ENCODE results near the gene CDRT4.

- TF ChIP-seq, protein P1, sequence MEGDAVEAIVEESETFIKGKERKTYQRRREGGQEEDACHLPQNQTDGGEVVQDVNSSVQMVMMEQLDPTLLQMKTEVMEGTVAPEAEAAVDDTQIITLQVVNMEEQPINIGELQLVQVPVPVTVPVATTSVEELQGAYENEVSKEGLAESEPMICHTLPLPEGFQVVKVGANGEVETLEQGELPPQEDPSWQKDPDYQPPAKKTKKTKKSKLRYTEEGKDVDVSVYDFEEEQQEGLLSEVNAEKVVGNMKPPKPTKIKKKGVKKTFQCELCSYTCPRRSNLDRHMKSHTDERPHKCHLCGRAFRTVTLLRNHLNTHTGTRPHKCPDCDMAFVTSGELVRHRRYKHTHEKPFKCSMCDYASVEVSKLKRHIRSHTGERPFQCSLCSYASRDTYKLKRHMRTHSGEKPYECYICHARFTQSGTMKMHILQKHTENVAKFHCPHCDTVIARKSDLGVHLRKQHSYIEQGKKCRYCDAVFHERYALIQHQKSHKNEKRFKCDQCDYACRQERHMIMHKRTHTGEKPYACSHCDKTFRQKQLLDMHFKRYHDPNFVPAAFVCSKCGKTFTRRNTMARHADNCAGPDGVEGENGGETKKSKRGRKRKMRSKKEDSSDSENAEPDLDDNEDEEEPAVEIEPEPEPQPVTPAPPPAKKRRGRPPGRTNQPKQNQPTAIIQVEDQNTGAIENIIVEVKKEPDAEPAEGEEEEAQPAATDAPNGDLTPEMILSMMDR (IDR thresholded peaks at IDR 0.05; ENCODE audit: extremely low read depth in 1 of 2, insufficient read depth in 1 of 2, low read depth in 1 of 2, low read length in 2 of 2), result no peak
- no peak for TF ChIP-seq EZH2 (IDR thresholded peaks at IDR 0.05; ENCODE audit: borderline replicate concordance, low read depth, low read length, severe bottlenecking)
- no peak for TF ChIP-seq POLR2A (IDR thresholded peaks at IDR 0.05; ENCODE audit: low read depth, low read length)
These were observed 26.2 kb upstream of the CDRT4 start for GRCh38 chr17:15493693-15494035.

Data from endothelial cell of umbilical vein (primary cell).